Mucosa of descending colon (tissue), 3 donors: ENCODE data around the gene DYRK3. TPM values are rescaled to one million over a fixed set of nuclear protein-coding genes. Genes with fewer than 3 reads are reported as not detected.
"Not testable (repeated sequence)": the region's sequence is repeated elsewhere in the genome, so short reads cannot be mapped to it uniquely, and the experiment has no call there.

Experiments
- ATAC-seq: fragments of 200-7000 bp; cut with Tn5 transposase; one replicate; pipeline ENCODE4 v1.9.1; 2020; ENCODE audit warnings: mild to moderate bottlenecking, moderate library complexity
- DNase-seq, 3 donors: peaks; one replicate each; pipeline ENCODE4 v3.0.0-alpha.2; 2020
- H3K36me3 ChIP-seq: fragments of 200-600 bp; one replicate; pipeline ENCODE4 v1.8.0; 2021; ENCODE audit warnings: low read depth, mild to moderate bottlenecking
- H3K4me1 ChIP-seq: fragments of 200-600 bp; one replicate; pipeline ENCODE4 v1.8.0; 2021; ENCODE audit warnings: low read depth, mild to moderate bottlenecking
- H3K4me3 ChIP-seq: fragments of 200-600 bp; one replicate; pipeline ENCODE4 v1.8.0; 2021; ENCODE audit warnings: mild to moderate bottlenecking
- H3K9me3 ChIP-seq: fragments of 200-600 bp; one replicate; pipeline ENCODE4 v1.8.0; 2021; ENCODE audit warnings: mild to moderate bottlenecking
- CTCF ChIP-seq: fragments of 200-600 bp; IDR thresholded peaks from one replicate; pipeline ENCODE4 v1.8.0; 2022; ENCODE audit warnings: antibody characterized with exemption, mild to moderate bottlenecking
- intact Hi-C, 2 donors: fragments of 100-400 bp; cut with DNase I in 1 of 2; cut with micrococcal nuclease in 1 of 2; formaldehyde crosslinking; loops; one replicate each; pipeline versions ENCODE4 v1.11.0 to v1.11.1; 2022; cut with DNase I, micrococcal nuclease
- total RNA-seq, 3 donors: library from RNA; stranded (reverse); fragmentation: NEBNext Ultra II Directional in 2 of 3; extraction: Animal tissue kit (Norgen Biotek cat#: 25700) in 2 of 3; gene quantifications; one replicate each; pipeline versions ENCODE4 v1.2.1 to v1.2.4, GENCODE V29; 2021 to 2023
- donor health status: DM: no; HTN: no; CAD: no; lungs with moderate emphysema.
- donor health status: DM: no; HTN: no; CAD: no.
- donor health status: DM: no; HTN: yes; CAD: no.

DYRK3 gene
- total RNA-seq, 3 donors from 2014 or later, result 0.61 to 4.7 (median 1.4) TPM

GRCh38 chr1:206634365-206635079 is 814 bp upstream of the DYRK3 start:
- intact Hi-C loops, result loop anchor here (10.0 kb wide), 2 partner anchors 80 to 280 kb away; no protein-coding TSS in a partner anchor
- H3K4me3 ChIP-seq, result no peak overlapping the region
- no peaks in the 10 kb centered on the region for H3K9me3 ChIP-seq
- ATAC-seq, result peak; percentile 65
- H3K36me3 ChIP-seq, result no peaks in the 10 kb centered on the region
- peak; percentile 91 to 97 (median 91) for DNase-seq
- H3K4me1 ChIP-seq, result peaks cover 12% of the 10 kb centered on the region
- TF ChIP-seq CTCF, result peak; percentile 61

- Histone ChIP-seq H3K4me1 (peaks cover 12% of the 10 kb centered on the region), H3K36me3 (no peaks in the 10 kb centered on the region), H3K4me3 (peak overlapping the region; percentile 48), H3K9me3 (no peaks in the 10 kb centered on the region)
- no peak for TF ChIP-seq CTCF
- ATAC-seq (no peak), DNase-seq (no peak)
- intact Hi-C loops, result loop anchor here (10.0 kb wide), 2 partner anchors 79 to 279 kb away; no protein-coding TSS in a partner anchor
Measured at GRCh38 chr1:206635978-206636345, 626 bp downstream of the DYRK3 start.

- ATAC-seq, result no peak
- Histone ChIP-seq H3K9me3 (no peaks in the 10 kb centered on the region), H3K4me1 (peaks cover 12% of the 10 kb centered on the region), H3K4me3 (no peak overlapping the region), H3K36me3 (no peaks in the 10 kb centered on the region)
- no peak for TF ChIP-seq CTCF
- no peak for DNase-seq
- intact Hi-C loops, result loop anchor here (10.0 kb wide), 2 partner anchors 78 to 278 kb away; no protein-coding TSS in a partner anchor
Measured at GRCh38 chr1:206636671-206637070, 1.3 kb downstream of the DYRK3 start.

GRCh38 chr1:206637605-206638004 is 2.3 kb downstream of the DYRK3 start:
- intact Hi-C loops, result loop anchor here (10.0 kb wide), 2 partner anchors 77 to 277 kb away; no protein-coding TSS in a partner anchor
- ATAC-seq (no peak), DNase-seq (no peak)
- no peak overlapping the region for H3K4me3 ChIP-seq
- H3K4me1 ChIP-seq, result peaks cover 12% of the 10 kb centered on the region
- no peaks in the 10 kb centered on the region for H3K9me3 ChIP-seq
- no peak for TF ChIP-seq CTCF
- no peaks in the 10 kb centered on the region for H3K36me3 ChIP-seq

GRCh38 chr1:206642074-206642473 is 6.7 kb downstream of the DYRK3 start:
- ATAC-seq, H3K9me3 ChIP-seq, intact Hi-C loops, DNase-seq, H3K4me3 ChIP-seq, H3K4me1 ChIP-seq, H3K36me3 ChIP-seq: not testable (repeated sequence)

- Histone ChIP-seq H3K4me1 (no peaks in the 10 kb centered on the region), H3K36me3 (no peaks in the 10 kb centered on the region), H3K4me3 (no peak overlapping the region), H3K9me3 (no peaks in the 10 kb centered on the region)
- intact Hi-C loops, result no loop called here
- ATAC-seq, result no peak
- no peak for DNase-seq
- TF ChIP-seq CTCF, result no peak
Measured at GRCh38 chr1:206643118-206643698, 7.9 kb downstream of the DYRK3 start.
